HG03558 (cell line): ENCODE data around the gene AASDH.

Experiments used
- ATAC-seq: cut with Tn5 transposase; IDR thresholded peaks from one replicate; pipeline ENCODE4 v1.9.1; 2021; ENCODE audit warnings: moderate number of reproducible peaks; ENCODE audit not compliant: unreplicated experiment; ENCODE audit errors: extremely low read depth

The AASDH gene

DNA sequence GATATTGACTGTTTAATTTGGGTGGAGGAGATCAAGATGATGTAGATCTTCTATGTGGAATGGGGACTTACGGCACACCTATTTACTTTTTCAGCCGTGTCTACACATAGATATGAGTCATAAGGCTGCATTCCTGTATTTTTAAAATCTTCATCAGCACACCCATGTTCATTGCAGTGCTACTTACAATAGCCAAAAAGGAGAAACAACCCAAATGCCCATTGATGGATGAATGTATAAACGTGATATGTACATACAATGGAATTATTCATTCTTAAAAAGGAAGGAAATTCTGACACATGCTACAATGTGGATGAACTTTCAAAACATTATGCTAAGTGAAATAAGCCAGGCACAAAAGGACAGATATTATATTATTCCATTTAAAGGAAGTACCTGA, 98.6 kb downstream of the AASDH start:
- no peak for ATAC-seq
